Activated T-helper 1 cell treated with anti-CD3 and anti-CD28 coated beads, Interleukin-12 subunit alpha, Interleukin-12 subunit beta, Interleukin-2, Interleukin-4 antibody, amounts not matched to agents 30 ng/mL and 10 ng/mL and 1 ng/mL, durations not matched to agents 14 hours and 24 hours and 36 hours (primary cell): ENCODE data around the gene SP140L. TPM values are rescaled to one million over a fixed set of nuclear protein-coding genes. Genes with fewer than 3 reads are reported as not detected.
"Not testable (repeated sequence)": the region's sequence is repeated elsewhere in the genome, so short reads cannot be mapped to it uniquely, and the experiment has no call there.

Experiments
- DNase-seq: peaks from one replicate; pipeline ENCODE4 v3.0.0; 2021; ENCODE audit warnings: low spot score
- H3K27ac Mint-ChIP-seq: one replicate; pipeline ENCODE4 v1.8.0; 2021; ENCODE audit warnings: mild to moderate bottlenecking, mixed read lengths
- H3K27me3 Mint-ChIP-seq: one replicate; pipeline ENCODE4 v1.8.0; 2022; ENCODE audit warnings: mild to moderate bottlenecking, moderate library complexity, mixed read lengths; ENCODE audit not compliant: insufficient read depth
- H3K36me3 Mint-ChIP-seq: one replicate; pipeline ENCODE4 v1.8.0; 2021; ENCODE audit warnings: low read depth, mixed read lengths
- H3K4me1 Mint-ChIP-seq: one replicate; pipeline ENCODE4 v1.8.0; 2021; ENCODE audit warnings: low read depth, mixed read lengths
- H3K4me3 Mint-ChIP-seq: one replicate; pipeline ENCODE4 v1.8.0; 2021; ENCODE audit warnings: mild to moderate bottlenecking, moderate library complexity, mixed read lengths
- H3K9me3 Mint-ChIP-seq: one replicate; pipeline ENCODE4 v1.8.0; 2021; ENCODE audit warnings: mixed read lengths
- intact Hi-C: fragments of 100-400 bp; cut with micrococcal nuclease; formaldehyde crosslinking; loops from one replicate; pipeline ENCODE4 v1.15.1; 2024
- total RNA-seq: library from RNA; stranded (reverse); gene quantifications from 2 replicates; pipeline ENCODE4 v1.2.3, GENCODE V29; 2022

The SP140L gene
- total RNA-seq, 1 donor from 2014 or later, result 57.8 TPM

GRCh38 chr2:230418341-230419016, 91.5 kb downstream of the SP140L start:
- DNase-seq, result no peak
- Mint-ChIP-seq H3K27ac (peak overlapping the region; percentile 87), H3K4me3 (peak overlapping the region; percentile 97), H3K27me3 (no peaks in the 10 kb centered on the region), H3K9me3 (no peaks in the 10 kb centered on the region), H3K4me1 (peaks cover 87% of the 10 kb centered on the region), H3K36me3 (peaks cover 48% of the 10 kb centered on the region)
- intact Hi-C loops, result loop anchor here (5.0 kb wide), 1 partner anchor 379 kb away; no protein-coding TSS in a partner anchor

- Mint-ChIP-seq H3K27ac (no peak overlapping the region), H3K9me3 (no peaks in the 10 kb centered on the region), H3K36me3 (peaks cover 56% of the 10 kb centered on the region), H3K4me3 (peak overlapping the region; percentile 97), H3K4me1 (peaks cover 89% of the 10 kb centered on the region), H3K27me3 (no peaks in the 10 kb centered on the region)
- DNase-seq, result no peak
- intact Hi-C loops, result loop anchor here (5.0 kb wide), 1 partner anchor 378 kb away; no protein-coding TSS in a partner anchor
Measured at GRCh38 chr2:230419181-230419580, 92.2 kb downstream of the SP140L start.

- Mint-ChIP-seq H3K27ac (no peak overlapping the region), H3K4me1 (peaks cover 97% of the 10 kb centered on the region), H3K36me3 (peaks cover 71% of the 10 kb centered on the region), H3K4me3 (peak overlapping the region; percentile 21), H3K9me3 (no peaks in the 10 kb centered on the region), H3K27me3 (no peaks in the 10 kb centered on the region)
- DNase-seq, result no peak
- intact Hi-C loops, result no loop called here
Measured at GRCh38 chr2:230422149-230422548, 95.2 kb downstream of the SP140L start.

GRCh38 chr2:230423851-230424458, 97.0 kb downstream of the SP140L start:
- intact Hi-C loops, result no loop called here
- Mint-ChIP-seq H3K36me3 (peaks cover 69% of the 10 kb centered on the region), H3K27me3 (no peaks in the 10 kb centered on the region), H3K4me1 (peaks cover 85% of the 10 kb centered on the region), H3K27ac (peak overlapping the region; percentile 53), H3K9me3 (peaks cover 5% of the 10 kb centered on the region), H3K4me3 (peak overlapping the region; percentile 47)
- DNase-seq, result no peak

- H3K36me3 Mint-ChIP-seq, result peaks cover 70% of the 10 kb centered on the region
Measured at GRCh38 chr2:230425377-230425776, 98.4 kb downstream of the SP140L start.

GRCh38 chr2:230429513-230429912, 102.5 kb downstream of the SP140L start:
- H3K27ac Mint-ChIP-seq, result no peak overlapping the region
- DNase-seq, result no peak
- peaks cover 58% of the 10 kb centered on the region for H3K36me3 Mint-ChIP-seq
- H3K4me3 Mint-ChIP-seq, result no peak overlapping the region
- no peaks in the 10 kb centered on the region for H3K27me3 Mint-ChIP-seq
- H3K4me1 Mint-ChIP-seq, result peaks cover 69% of the 10 kb centered on the region
- intact Hi-C loops, result no loop called here
- peaks cover 13% of the 10 kb centered on the region for H3K9me3 Mint-ChIP-seq

More at GRCh38 chr2:230425377-230425776, 98.4 kb downstream of the SP140L start:
- no peak for DNase-seq
- peak overlapping the region; percentile 0 for H3K4me3 Mint-ChIP-seq
- H3K4me1 Mint-ChIP-seq, result peaks cover 76% of the 10 kb centered on the region
- no peak overlapping the region for H3K27ac Mint-ChIP-seq
- H3K9me3 Mint-ChIP-seq, result peaks cover 13% of the 10 kb centered on the region
- intact Hi-C loops, result loop anchor here (1.0 kb wide), 1 partner anchor 9 kb away; the partner anchor contains the start of gene SP100
- no peaks in the 10 kb centered on the region for H3K27me3 Mint-ChIP-seq

GRCh38 chr2:230430957-230431910, 104.2 kb downstream of the SP140L start:
- intact Hi-C loops, result loop anchor here (1.0 kb wide), 1 partner anchor 10 kb away; no protein-coding TSS in a partner anchor
- Mint-ChIP-seq H3K4me3 (peak overlapping the region; percentile 8), H3K27me3 (no peaks in the 10 kb centered on the region), H3K36me3 (peaks cover 60% of the 10 kb centered on the region), H3K4me1 (peaks cover 64% of the 10 kb centered on the region), H3K9me3 (peaks cover 22% of the 10 kb centered on the region), H3K27ac (peak overlapping the region; percentile 32)
- DNase-seq, result no peak

- Mint-ChIP-seq H3K36me3 (peaks cover 64% of the 10 kb centered on the region), H3K9me3 (peaks cover 14% of the 10 kb centered on the region), H3K4me3 (no peak overlapping the region), H3K27ac (peak overlapping the region; percentile 75), H3K4me1 (peaks cover 73% of the 10 kb centered on the region), H3K27me3 (no peaks in the 10 kb centered on the region)
- intact Hi-C loops, result no loop called here
- no peak for DNase-seq
Measured at GRCh38 chr2:230434677-230435324, 107.8 kb downstream of the SP140L start.

- DNase-seq, result no peak
- Mint-ChIP-seq H3K4me3 (no peak overlapping the region), H3K27ac (no peak overlapping the region), H3K27me3 (no peaks in the 10 kb centered on the region), H3K36me3 (peaks cover 58% of the 10 kb centered on the region), H3K4me1 (peaks cover 70% of the 10 kb centered on the region), H3K9me3 (peaks cover 14% of the 10 kb centered on the region)
- intact Hi-C loops, result no loop called here
Measured at GRCh38 chr2:230435431-230435830, 108.4 kb downstream of the SP140L start.

- intact Hi-C loops, result loop anchor here (1.0 kb wide), 1 partner anchor 8 kb away; no protein-coding TSS in a partner anchor
- not testable (repeated sequence) for DNase-seq, H3K4me3 Mint-ChIP-seq, H3K27me3 Mint-ChIP-seq
- H3K9me3 Mint-ChIP-seq, result peaks cover 14% of the 10 kb centered on the region
- peaks cover 62% of the 10 kb centered on the region for H3K36me3 Mint-ChIP-seq
- H3K4me1 Mint-ChIP-seq, result peaks cover 71% of the 10 kb centered on the region
- H3K27ac Mint-ChIP-seq, result peak overlapping the region; percentile 94
Measured at GRCh38 chr2:230439121-230439520, 112.1 kb downstream of the SP140L start.

GRCh38 chr2:230439590-230439989, 112.6 kb downstream of the SP140L start:
- intact Hi-C loops, result loop anchor here (1.0 kb wide), 1 partner anchor 8 kb away; no protein-coding TSS in a partner anchor
- Mint-ChIP-seq H3K9me3 (peaks cover 14% of the 10 kb centered on the region), H3K4me1 (peaks cover 69% of the 10 kb centered on the region), H3K4me3 (peak overlapping the region; percentile 82), H3K27ac (peak overlapping the region; percentile 94), H3K27me3 (no peaks in the 10 kb centered on the region), H3K36me3 (peaks cover 63% of the 10 kb centered on the region)
- DNase-seq, result no peak
